ENCODE data around the gene CGN. TPM values are rescaled to one million over a fixed set of nuclear protein-coding genes. Genes with fewer than 3 reads are reported as not detected.

CGN gene
- polyA plus RNA-seq, 1 experiment: 0.31 TPM

GRCh38 chr1:151574575-151575529, 63.7 kb downstream of the CGN start:
- no peak overlapping the region for H3K4me3 ChIP-seq (ENCODE audit: low read depth, low read length)
- TF ChIP-seq CTCF (IDR thresholded peaks at IDR 0.05; ENCODE audit: low read depth, low read length): no peak
- DNase-seq (ENCODE audit: low read depth, low spot score): no peak
- ChIA-PET POLR2A (no interaction called here), CTCF (interaction anchor here (1.9 kb wide), 1 partner anchor 19 kb away, joined by 7 read pairs; no protein-coding TSS in a partner anchor)
- H3K27ac ChIP-seq (ENCODE audit: low read depth, low read length): peak overlapping the region; percentile 42
- no peaks in the 10 kb centered on the region for H3K9me3 ChIP-seq (ENCODE audit: control insufficient read depth, insufficient read depth, low read length)
- no peaks in the 10 kb centered on the region for H3K27me3 ChIP-seq (ENCODE audit: control insufficient read depth, insufficient read depth, low read length)

GRCh38 chr1:151577173-151577572, 66.0 kb downstream of the CGN start:
- CTCF ChIA-PET: interaction anchor here (3.8 kb wide), 1 partner anchor 17 kb away, joined by 21 read pairs; no protein-coding TSS in a partner anchor
- TF ChIP-seq CTCF (IDR thresholded peaks at IDR 0.05; ENCODE audit: low read depth, low read length): no peak

GRCh38 chr1:151578941-151579340, 67.8 kb downstream of the CGN start:
- H3K9me3 ChIP-seq (ENCODE audit: control insufficient read depth, insufficient read depth, low read length): no peaks in the 10 kb centered on the region
- no peak overlapping the region for H3K4me3 ChIP-seq (ENCODE audit: low read depth, low read length)
- ChIA-PET POLR2A (no interaction called here), CTCF (interaction anchor here (3.8 kb wide), 1 partner anchor 15 kb away, joined by 21 read pairs; no protein-coding TSS in a partner anchor)
- no peak for DNase-seq (ENCODE audit: low read depth, low spot score)
- no peaks in the 10 kb centered on the region for H3K27me3 ChIP-seq (ENCODE audit: control insufficient read depth, insufficient read depth, low read length)
- H3K27ac ChIP-seq (ENCODE audit: low read depth, low read length): peak overlapping the region; percentile 31
- TF ChIP-seq CTCF (IDR thresholded peaks at IDR 0.05; ENCODE audit: low read depth, low read length): no peak

More at GRCh38 chr1:151577173-151577572, 66.0 kb downstream of the CGN start:
- DNase-seq (ENCODE audit: low read depth, low spot score): no peak
- Histone ChIP-seq H3K27me3 (ENCODE audit: control insufficient read depth, insufficient read depth, low read length) (no peaks in the 10 kb centered on the region), H3K4me3 (ENCODE audit: low read depth, low read length) (no peak overlapping the region), H3K9me3 (ENCODE audit: control insufficient read depth, insufficient read depth, low read length) (no peaks in the 10 kb centered on the region), H3K27ac (ENCODE audit: low read depth, low read length) (no peak overlapping the region)
- POLR2A ChIA-PET: no interaction called here

GRCh38 chr1:151579436-151580225, 68.4 kb downstream of the CGN start:
- POLR2A ChIA-PET: interaction anchor here (0.6 kb wide), 1 partner anchor 41 kb away, joined by 7 read pairs; no protein-coding TSS in a partner anchor
- H3K27ac ChIP-seq (ENCODE audit: low read depth, low read length): no peak overlapping the region
- H3K9me3 ChIP-seq (ENCODE audit: control insufficient read depth, insufficient read depth, low read length): no peaks in the 10 kb centered on the region
- peak; percentile 21 for DNase-seq (ENCODE audit: low read depth, low spot score)
- H3K4me3 ChIP-seq (ENCODE audit: low read depth, low read length): no peak overlapping the region
- CTCF ChIA-PET: interaction anchor here (3.8 kb wide), 1 partner anchor 15 kb away, joined by 21 read pairs; no protein-coding TSS in a partner anchor
- H3K27me3 ChIP-seq (ENCODE audit: control insufficient read depth, insufficient read depth, low read length): no peaks in the 10 kb centered on the region
- no peak for TF ChIP-seq CTCF (IDR thresholded peaks at IDR 0.05; ENCODE audit: low read depth, low read length)
